ENCODE data around the gene NDUFAF3. TPM values are rescaled to one million over a fixed set of nuclear protein-coding genes. Genes with fewer than 3 reads are reported as not detected.

Gene NDUFAF3
- total and polyA plus RNA-seq, 2 of the 4 experiments (the other 2 are of a cell fraction), result 26.5 to 112 TPM

GRCh38 chr3:49016414-49017228, 5.3 kb upstream of the NDUFAF3 start:
- DNase-seq (no peak), ATAC-seq (ENCODE audit: low read depth) (no peak)
- POLR2A ChIA-PET (ENCODE audit: unreplicated experiment), result interaction anchor here (0.5 to 2.4 kb wide), 2 partner anchors 9 to 326 kb away, joined by 4 to 13 read pairs; partner anchors contain the start of gene WDR6
- Histone ChIP-seq H3K27ac (ENCODE audit: insufficient read depth, low read length) (no peak overlapping the region), H3K56ac (ENCODE audit: extremely low read depth, insufficient read depth, low read length) (no peak overlapping the region), H3K4me2 (ENCODE audit: low read depth, low read length) (no peak overlapping the region), H3K4ac (ENCODE audit: low read depth, low read length) (0 out of 2 replicates have a peak overlapping the region, but pooled peaks have one; percentile 58), H3K18ac (ENCODE audit: low read depth, low read length) (no peak overlapping the region), H3K23ac (ENCODE audit: low read depth, low read length) (0 out of 2 replicates have a peak overlapping the region, but pooled peaks have one; percentile 58), H3K27me3 (ENCODE audit: control insufficient read depth, insufficient read depth, low read length) (no peaks in the 10 kb centered on the region), H3K4me1 (ENCODE audit: control insufficient read depth, insufficient read depth, low read length) (peaks cover 13% of the 10 kb centered on the region), H2BK15ac (ENCODE audit: low read depth, low read length) (no peak overlapping the region), H4K20me1 (ENCODE audit: insufficient read depth, low read length) (peaks cover 35% of the 10 kb centered on the region), H4K5ac (ENCODE audit: low read depth, low read length) (no peak overlapping the region), H3K9me1 (ENCODE audit: insufficient read depth, low read length) (peaks cover 12% of the 10 kb centered on the region), H3K9ac (ENCODE audit: low read depth, low read length) (no peak overlapping the region), H2AK9ac (replicated peaks; ENCODE audit: low read depth, low read length, poor library complexity) (peak overlapping the region; percentile 97), H3K79me1 (ENCODE audit: low read depth in 1 of 2, low read length in 2 of 2) (peaks cover 20 to 85% of the 10 kb centered on the region in 2 experiments; a peak in 3 of 4 replicates), H2AK5ac (ENCODE audit: low read depth, low read length) (no peak overlapping the region), H4K91ac (ENCODE audit: insufficient read depth, low read depth, low read length) (no peak overlapping the region), H3K9me3 (ENCODE audit: control insufficient read depth, insufficient read depth, low read length) (no peaks in the 10 kb centered on the region), H3K4me3 (ENCODE audit: insufficient read depth, low read depth, low read length) (no peak overlapping the region), H2BK120ac (ENCODE audit: low read depth, low read length) (no peak overlapping the region), H2AFZ (replicated peaks; ENCODE audit: low read length, poor library complexity) (peak overlapping the region; percentile 33), H3K14ac (replicated peaks; ENCODE audit: low read depth, low read length) (0 out of 2 replicates have a peak overlapping the region, but pooled peaks have one; percentile 8), H2BK20ac (ENCODE audit: low read depth, low read length) (no peak overlapping the region), H2BK5ac (ENCODE audit: low read depth, low read length, poor library complexity, severe bottlenecking) (no peak overlapping the region), H4K8ac (ENCODE audit: low read depth in 2 of 2, low read length in 2 of 2) (0 out of 4 replicates have a peak overlapping the region, but pooled peaks of 1 of the 2 experiments have one; percentile 98), H3K36me3 (ENCODE audit: control insufficient read depth, insufficient read depth, low read length) (peaks cover 48% of the 10 kb centered on the region)
- dilution Hi-C loops (cut with HindIII; ENCODE audit: low sequenced_read_pairs, unreplicated experiment) (no loop called here), in situ Hi-C loops (cut with MboI; ENCODE audit: low sequenced_read_pairs) (no loop called here), intact Hi-C loops (cut with micrococcal nuclease) (no loop called here)
- 100% methylated on average over 1 of the region's 6 CpGs; no CpG with 5 or more reads in 1 of the 2 experiments for WGBS, 2 experiments (ENCODE audit: extremely low coverage in 2 of 2, insufficient read length in 1 of 2)
- CTCF ChIA-PET, result no interaction called here
- TF ChIP-seq MXI1 (IDR thresholded peaks at IDR 0.05; ENCODE audit: borderline replicate concordance, low read depth, low read length) (no peak), CHD1 (IDR thresholded peaks at IDR 0.05; ENCODE audit: low read depth, low read length) (no peak), CEBPB (IDR thresholded peaks at IDR 0.05; ENCODE audit: low read depth, low read length) (no peak), POLR2A (IDR thresholded peaks at IDR 0.05; ENCODE audit: low read depth, low read length) (no peak), SMC3 (IDR thresholded peaks at IDR 0.05; ENCODE audit: low read depth, low read length) (no peak)
- TF ChIP-seq, protein P1, sequence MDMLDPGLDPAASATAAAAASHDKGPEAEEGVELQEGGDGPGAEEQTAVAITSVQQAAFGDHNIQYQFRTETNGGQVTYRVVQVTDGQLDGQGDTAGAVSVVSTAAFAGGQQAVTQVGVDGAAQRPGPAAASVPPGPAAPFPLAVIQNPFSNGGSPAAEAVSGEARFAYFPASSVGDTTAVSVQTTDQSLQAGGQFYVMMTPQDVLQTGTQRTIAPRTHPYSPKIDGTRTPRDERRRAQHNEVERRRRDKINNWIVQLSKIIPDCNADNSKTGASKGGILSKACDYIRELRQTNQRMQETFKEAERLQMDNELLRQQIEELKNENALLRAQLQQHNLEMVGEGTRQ (IDR thresholded peaks at IDR 0.05; ENCODE audit: low read depth, low read length), result no peak
- no TSS peak for BruUV-seq (replicated peaks)

All from IMR-90 (cell line).